GM10248 (cell line): ENCODE data around the gene KNTC1.

Source experiments
- CTCF ChIA-PET: fragments of 300-600 bp; sonication (Branson Sonifier 250); formaldehyde crosslinking; extraction: SDS; loops from one replicate; lab custom pipeline; 2021; ENCODE audit warnings: antibody characterized with exemption; lab: Yijun Ruan, JAX
- POLR2A ChIA-PET: fragments of 350-650 bp; sonication (Branson Sonifier 250); formaldehyde crosslinking; extraction: SDS; loops from one replicate; lab custom pipeline; 2020; ENCODE audit warnings: antibody characterized with exemption; lab: Yijun Ruan, JAX
- DNase-seq: peaks from one replicate; pipeline ENCODE4 v3.0.0; 2012; ENCODE audit errors: extremely low spot score
- TF ChIP-seq, protein P1 (sequence below): IDR thresholded peaks from 2 replicates; pipeline ENCODE4 v1.5.1; 2012; ENCODE audit warnings: mild to moderate bottlenecking, low read depth; ENCODE audit errors: extremely low read depth, missing control alignments, control extremely low read depth

The KNTC1 gene

DNA sequence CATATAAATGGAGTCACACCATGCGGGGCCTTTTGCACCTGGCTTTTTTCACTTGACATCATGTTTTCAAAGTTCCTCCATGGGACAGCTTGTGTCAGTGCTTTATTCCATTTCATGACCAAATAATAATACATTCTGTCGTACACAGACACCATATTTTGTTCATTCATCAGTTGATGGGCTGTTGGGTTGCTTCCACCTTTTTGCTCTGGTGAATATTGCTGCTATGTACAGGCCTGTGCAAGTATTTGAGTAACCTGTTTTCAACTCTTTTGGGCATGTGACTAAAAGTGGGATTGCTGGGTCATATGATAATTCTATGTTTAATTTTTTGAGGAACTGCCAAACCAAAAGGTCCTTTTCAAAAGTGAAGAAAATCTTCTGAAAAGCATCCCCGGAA, 129.2 kb downstream of the KNTC1 start:
- TF ChIP-seq, protein P1, sequence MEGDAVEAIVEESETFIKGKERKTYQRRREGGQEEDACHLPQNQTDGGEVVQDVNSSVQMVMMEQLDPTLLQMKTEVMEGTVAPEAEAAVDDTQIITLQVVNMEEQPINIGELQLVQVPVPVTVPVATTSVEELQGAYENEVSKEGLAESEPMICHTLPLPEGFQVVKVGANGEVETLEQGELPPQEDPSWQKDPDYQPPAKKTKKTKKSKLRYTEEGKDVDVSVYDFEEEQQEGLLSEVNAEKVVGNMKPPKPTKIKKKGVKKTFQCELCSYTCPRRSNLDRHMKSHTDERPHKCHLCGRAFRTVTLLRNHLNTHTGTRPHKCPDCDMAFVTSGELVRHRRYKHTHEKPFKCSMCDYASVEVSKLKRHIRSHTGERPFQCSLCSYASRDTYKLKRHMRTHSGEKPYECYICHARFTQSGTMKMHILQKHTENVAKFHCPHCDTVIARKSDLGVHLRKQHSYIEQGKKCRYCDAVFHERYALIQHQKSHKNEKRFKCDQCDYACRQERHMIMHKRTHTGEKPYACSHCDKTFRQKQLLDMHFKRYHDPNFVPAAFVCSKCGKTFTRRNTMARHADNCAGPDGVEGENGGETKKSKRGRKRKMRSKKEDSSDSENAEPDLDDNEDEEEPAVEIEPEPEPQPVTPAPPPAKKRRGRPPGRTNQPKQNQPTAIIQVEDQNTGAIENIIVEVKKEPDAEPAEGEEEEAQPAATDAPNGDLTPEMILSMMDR, result no peak
- DNase-seq, result no peak
- ChIA-PET POLR2A (no interaction called here), CTCF (interaction anchor here (0.9 kb wide), 1 partner anchor 18 kb away, joined by 3 read pairs; no protein-coding TSS in a partner anchor)

DNA sequence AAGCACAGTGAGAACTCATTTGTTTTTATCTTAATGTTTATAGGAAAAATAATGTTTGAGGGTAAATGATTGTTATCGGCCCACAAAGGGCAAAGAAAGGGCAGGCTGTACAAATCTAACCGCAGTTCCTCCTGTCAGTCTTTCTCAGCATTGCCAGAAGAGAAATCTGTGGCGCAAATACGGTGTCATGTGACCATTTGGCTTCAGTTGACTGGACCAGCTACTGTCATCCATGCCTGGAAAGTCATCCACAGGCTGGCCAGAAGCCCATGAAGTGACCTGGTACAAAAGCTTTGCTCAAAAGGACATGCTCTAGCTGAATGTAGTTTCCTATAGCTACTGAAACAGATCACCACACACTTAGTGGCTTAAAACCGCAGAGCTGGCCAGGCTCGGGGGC, 132.5 kb downstream of the KNTC1 start:
- no peak for DNase-seq
- ChIA-PET POLR2A (no interaction called here), CTCF (interaction anchor here (1.1 to 1.4 kb wide), 2 partner anchors 10 to 13 kb away, joined by 3 to 4 read pairs; no protein-coding TSS in a partner anchor)
- TF ChIP-seq, protein P1, result no peak

DNA sequence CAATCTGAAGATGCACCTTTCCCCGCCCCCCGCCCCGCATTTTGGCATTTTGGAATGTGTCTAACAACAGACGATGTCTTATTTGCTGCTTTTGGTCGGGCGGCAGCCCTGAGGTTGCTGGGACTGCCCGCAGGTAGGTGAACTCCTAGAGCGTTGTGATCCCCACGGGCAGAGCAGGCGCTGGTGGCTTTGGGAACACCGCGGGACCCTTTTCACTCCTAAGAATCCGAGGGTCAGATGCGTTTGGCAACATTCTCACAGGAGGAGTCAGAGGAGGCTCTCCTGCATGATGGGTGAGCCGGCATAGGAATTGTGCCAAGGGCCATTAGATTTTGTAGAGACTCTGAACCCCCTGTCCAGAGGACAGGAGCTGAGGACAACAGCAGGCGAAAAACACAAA, 134.2 kb downstream of the KNTC1 start:
- TF ChIP-seq, protein P1, result no peak
- DNase-seq, result no peak
- ChIA-PET POLR2A (no interaction called here), CTCF (interaction anchor here (1.3 kb wide), 1 partner anchor 10 kb away, joined by 4 read pairs; no protein-coding TSS in a partner anchor)

DNA sequence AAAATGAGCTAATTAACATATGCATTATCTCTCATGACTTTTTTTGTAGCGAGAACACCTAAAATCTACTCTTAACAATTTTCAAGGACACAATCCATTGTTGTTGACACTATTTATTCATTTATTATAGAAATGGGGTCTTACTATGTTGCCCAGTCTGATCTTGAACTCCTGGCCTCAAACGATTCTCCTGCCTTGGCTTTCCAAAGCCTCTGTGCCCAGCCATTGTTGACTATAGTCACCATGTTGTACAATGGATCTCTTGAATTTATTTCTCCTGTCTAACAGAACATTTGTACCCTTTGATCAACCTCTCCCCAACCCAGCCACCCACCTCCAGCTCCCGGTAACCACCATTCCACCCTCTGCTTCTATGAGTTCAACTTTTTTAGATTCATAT, 134.9 kb downstream of the KNTC1 start:
- ChIA-PET POLR2A (no interaction called here), CTCF (interaction anchor here (1.3 kb wide), 1 partner anchor 9 kb away, joined by 4 read pairs; no protein-coding TSS in a partner anchor)
- TF ChIP-seq, protein P1, result no peak
- DNase-seq, result no peak

DNA sequence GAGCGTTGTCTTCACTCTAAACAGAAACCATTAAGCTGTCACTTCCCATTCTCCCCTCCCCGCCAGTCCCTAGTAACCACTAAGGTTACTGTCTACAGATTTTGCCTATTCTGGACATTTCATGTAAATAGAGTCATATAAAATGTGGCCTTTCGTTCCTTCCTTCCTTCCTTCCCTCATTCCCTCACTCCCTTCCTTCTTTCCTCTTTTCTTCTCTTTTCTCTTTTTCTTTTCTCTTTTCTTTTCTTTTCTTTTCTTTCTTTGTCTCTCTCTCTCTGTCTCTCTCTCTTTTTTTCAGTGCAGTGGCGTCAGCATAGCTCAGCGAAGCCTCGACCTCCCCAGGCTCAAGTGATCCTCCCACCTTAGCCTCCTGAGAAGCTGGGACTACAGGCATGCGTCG, 138.3 kb downstream of the KNTC1 start:
- TF ChIP-seq, protein P1, result no peak
- DNase-seq, result no peak
- CTCF ChIA-PET, result interaction anchor here (0.6 to 1.7 kb wide), 2 partner anchors 11 to 26 kb away, joined by 3 to 4 read pairs; no protein-coding TSS in a partner anchor
- POLR2A ChIA-PET, result no interaction called here

DNA sequence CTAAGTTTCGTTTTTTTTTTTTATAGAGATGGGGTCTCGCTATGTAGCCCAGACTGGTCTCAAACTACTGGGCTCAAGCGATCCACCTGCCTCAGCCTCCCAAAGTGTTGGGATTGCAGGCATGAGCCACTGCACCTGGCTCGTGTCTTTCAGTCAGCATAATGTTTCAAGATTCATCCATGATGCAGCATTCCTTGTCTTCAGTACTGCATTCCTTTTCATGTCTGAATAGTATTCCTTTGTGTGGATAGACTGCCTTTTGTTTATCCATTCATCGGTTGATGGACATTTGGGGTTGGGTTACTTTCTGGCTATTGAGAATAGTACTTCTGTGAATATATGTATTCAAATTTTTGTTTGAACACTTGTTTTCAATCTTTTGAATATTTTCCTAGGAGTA, 138.7 kb downstream of the KNTC1 start:
- no peak for DNase-seq
- ChIA-PET CTCF (interaction anchor here (1.7 kb wide), 1 partner anchor 11 kb away, joined by 4 read pairs; no protein-coding TSS in a partner anchor), POLR2A (no interaction called here)
- TF ChIP-seq, protein P1, result no peak
